ENCODE measurements around the gene HGS.

HGS gene

GRCh38 chr17:81723651-81724209 lies 39.9 kb downstream of the HGS start:
- TF ChIP-seq CTCF (IDR thresholded peaks at IDR 0.05; ENCODE audit: low read length, missing control alignments) = no peak
- H3K4me3 ChIP-seq (replicated peaks; ENCODE audit: low read depth, low read length) = no peak overlapping the region
- no peak for DNase-seq (ENCODE audit: low read depth)

- TF ChIP-seq CTCF (IDR thresholded peaks at IDR 0.05; ENCODE audit: low read length, missing control alignments) = no peak
- DNase-seq (ENCODE audit: low read depth) = no peak
- H3K4me3 ChIP-seq (replicated peaks; ENCODE audit: low read depth, low read length) = no peak overlapping the region
Observed at GRCh38 chr17:81725439-81725838, 41.6 kb downstream of the HGS start.

- no peak overlapping the region for H3K4me3 ChIP-seq (replicated peaks; ENCODE audit: low read depth, low read length)
- DNase-seq (ENCODE audit: low read depth) = no peak
- TF ChIP-seq CTCF (IDR thresholded peaks at IDR 0.05; ENCODE audit: low read length, missing control alignments) = no peak
Observed at GRCh38 chr17:81726004-81726403, 42.2 kb downstream of the HGS start.

- TF ChIP-seq CTCF (IDR thresholded peaks at IDR 0.05; ENCODE audit: low read length, missing control alignments) = no peak
Observed at GRCh38 chr17:81727324-81728031, 43.7 kb downstream of the HGS start.

GRCh38 chr17:81733507-81734404 lies 49.9 kb downstream of the HGS start:
- DNase-seq (ENCODE audit: low read depth) = peak; percentile 69
- peak; percentile 75 for TF ChIP-seq CTCF (IDR thresholded peaks at IDR 0.05; ENCODE audit: low read length, missing control alignments)
- H3K4me3 ChIP-seq (replicated peaks; ENCODE audit: low read depth, low read length) = no peak overlapping the region

More at GRCh38 chr17:81727324-81728031, 43.7 kb downstream of the HGS start:
- H3K4me3 ChIP-seq (replicated peaks; ENCODE audit: low read depth, low read length) = no peak overlapping the region
- DNase-seq (ENCODE audit: low read depth) = no peak

- no peak for TF ChIP-seq CTCF (IDR thresholded peaks at IDR 0.05; ENCODE audit: low read length, missing control alignments)
- H3K4me3 ChIP-seq (replicated peaks; ENCODE audit: low read depth, low read length) = no peak overlapping the region
- no peak for DNase-seq (ENCODE audit: low read depth)
Observed at GRCh38 chr17:81734405-81735263, 50.8 kb downstream of the HGS start.
